Stimulated activated CD4-positive, alpha-beta T cell treated with anti-CD3 and anti-CD28 coated beads, Interleukin-15, amount 100 ng/mL, for 1 hour (primary cell): Measurements from ENCODE around the gene SLC12A4.
"Not testable (repeated sequence)": the region's sequence is repeated elsewhere in the genome, so short reads cannot be mapped to it uniquely, and the experiment has no call there.

Experiments used
- DNase-seq, 2 donors: peaks; one replicate each; pipeline ENCODE4 v3.0.0-alpha.2; 2020; ENCODE audit warnings: low read depth in 1 of 2, low spot score in 1 of 2

The SLC12A4 gene

DNA sequence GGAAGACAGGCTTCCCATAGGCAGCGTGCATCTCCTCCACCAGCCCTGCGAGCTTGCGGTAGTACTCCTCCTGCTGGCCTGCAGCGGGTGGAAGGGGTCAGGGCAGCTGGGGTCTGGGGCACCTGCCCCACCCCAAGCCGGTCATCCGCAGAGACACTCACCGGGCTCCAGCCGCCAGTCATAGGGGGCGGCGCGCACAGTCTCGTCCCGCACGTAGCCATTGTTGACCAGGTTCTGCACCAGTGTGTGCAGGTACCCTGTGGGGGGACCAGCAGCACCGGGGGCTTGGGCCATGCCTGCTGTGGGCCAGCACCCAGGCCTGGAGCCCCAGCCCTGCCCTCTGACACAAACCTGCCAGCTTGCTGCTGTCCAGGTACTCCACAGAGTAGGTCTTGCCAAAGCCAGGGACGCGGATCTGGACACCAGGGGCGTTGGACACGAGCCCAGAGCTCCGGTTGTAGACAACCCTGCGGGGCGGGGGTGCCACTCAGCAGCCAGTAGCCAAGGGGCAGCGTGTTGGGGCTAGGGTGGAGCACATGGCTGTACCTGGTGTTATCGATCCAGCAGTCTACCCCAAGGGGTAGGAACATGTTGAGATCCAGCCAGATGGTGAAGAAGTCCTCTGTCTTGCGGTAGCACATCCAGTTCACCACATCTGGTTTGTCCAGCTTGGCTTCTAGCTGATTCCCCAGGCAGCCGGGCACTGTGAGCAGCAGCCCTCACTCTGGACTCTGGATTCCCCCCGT is 25.8 kb downstream of the SLC12A4 start:
- DNase-seq: no peak

GRCh38 chr16:67942200-67942509 is 26.3 kb downstream of the SLC12A4 start:
- no peak for DNase-seq

DNA sequence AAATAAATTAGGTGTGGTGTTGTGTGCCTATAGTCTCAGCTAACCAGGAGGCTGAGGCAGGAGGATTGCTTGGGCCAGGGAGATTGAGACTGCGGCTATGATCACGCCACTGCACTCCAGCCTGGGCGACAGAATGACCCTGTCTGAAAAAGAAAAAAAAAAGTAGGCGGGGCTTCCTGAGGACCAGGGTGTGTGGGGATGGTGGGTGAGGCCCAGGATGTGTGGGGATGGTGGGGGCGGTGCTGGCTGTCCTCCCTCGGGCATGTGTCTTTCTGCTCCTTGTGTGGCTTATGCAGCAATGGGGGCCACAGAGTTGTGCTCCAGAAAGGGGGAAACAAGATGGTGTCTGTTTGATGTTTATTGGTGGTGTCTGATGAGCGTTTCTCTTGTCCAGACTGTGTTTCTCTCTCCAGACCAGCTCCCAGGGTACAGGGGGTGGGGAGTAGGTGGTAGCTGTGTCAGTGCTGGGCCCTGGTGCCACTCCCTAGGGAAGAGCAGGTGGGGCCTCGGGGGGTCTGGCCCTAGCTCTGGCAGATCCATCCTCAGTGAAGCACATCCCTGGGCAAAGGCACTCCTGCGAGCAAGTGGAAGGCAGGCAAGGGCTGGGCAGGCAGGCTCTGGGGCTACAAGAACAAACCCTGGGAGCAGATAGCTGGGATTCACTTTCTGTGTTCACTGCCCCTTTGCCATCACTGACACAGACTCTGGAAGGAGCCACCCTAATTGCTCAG is 26.8 kb downstream of the SLC12A4 start:
- no peak for DNase-seq

GRCh38 chr16:67940446-67941089 is 27.9 kb downstream of the SLC12A4 start:
- DNase-seq: no peak

- peak in 1 of 2 donors; percentile 44 for DNase-seq
Observed at GRCh38 chr16:67939507-67940445, 28.7 kb downstream of the SLC12A4 start.

DNA sequence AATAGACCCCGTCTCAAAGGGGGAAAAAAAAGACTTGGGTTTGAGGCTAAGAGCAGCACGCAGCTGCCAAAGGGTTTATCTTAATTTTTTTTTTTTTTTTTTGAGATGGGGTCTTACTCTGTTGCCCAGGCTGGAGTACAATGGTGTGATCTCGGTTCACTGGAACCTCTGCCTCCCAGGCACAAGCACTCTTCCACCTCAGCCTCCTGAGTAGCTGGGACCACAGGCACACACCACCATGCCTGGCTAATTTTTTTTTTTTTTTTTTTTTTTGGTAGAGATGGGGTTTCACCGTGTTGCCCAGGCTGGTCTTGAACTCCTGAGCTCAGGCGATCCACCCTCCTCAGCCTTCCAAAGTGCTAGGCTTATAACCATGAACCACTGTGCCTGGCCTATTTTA is 30.7 kb downstream of the SLC12A4 start:
- DNase-seq: not testable (repeated sequence)

- no peak for DNase-seq
Observed at GRCh38 chr16:67936880-67937605, 31.4 kb downstream of the SLC12A4 start.

DNA sequence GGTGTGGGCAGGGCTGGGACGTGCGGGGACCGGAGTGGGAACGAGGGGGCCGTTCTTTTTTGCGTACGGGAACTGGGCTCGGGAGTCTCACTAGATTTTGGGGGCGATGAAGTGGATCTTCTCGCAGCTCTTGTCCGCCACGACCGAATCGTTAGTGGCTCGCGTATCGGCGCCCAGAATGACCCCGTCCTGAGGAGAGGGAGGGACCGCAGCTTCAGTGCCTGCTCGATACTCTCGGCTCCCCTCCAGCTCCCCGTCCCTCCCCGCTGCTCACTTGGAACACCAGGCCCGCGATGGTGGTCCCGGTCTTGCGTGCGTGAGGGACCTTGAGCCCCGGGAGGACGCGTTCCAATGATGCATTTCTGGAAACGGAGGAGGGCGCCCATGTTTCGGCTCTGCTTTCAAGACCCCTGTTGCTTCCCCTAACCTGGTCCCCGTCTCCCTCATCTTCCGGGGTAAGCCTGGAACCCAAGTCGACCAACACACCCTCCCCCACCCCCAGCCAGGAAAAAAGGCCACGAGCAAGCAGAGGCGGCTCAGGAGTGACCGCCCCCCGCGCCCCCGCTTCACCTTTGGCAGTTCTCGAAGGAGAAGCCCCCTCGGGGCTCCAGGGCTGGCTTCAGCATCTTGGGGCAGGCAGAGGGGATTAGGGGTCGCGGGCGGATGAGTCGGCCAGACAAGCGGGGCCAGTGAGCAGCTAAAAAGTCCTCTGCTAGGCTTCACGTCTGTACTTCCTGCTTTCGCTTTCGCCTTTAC is 32.1 kb downstream of the SLC12A4 start, which contains the start of gene PSMB10:
PSMB10 (minus strand) TSS at position 727 of the 756 bp plus-strand sequence; CDS start at position 626, 101 bp downstream.
- peak; percentile 45 to 48 for DNase-seq

DNA sequence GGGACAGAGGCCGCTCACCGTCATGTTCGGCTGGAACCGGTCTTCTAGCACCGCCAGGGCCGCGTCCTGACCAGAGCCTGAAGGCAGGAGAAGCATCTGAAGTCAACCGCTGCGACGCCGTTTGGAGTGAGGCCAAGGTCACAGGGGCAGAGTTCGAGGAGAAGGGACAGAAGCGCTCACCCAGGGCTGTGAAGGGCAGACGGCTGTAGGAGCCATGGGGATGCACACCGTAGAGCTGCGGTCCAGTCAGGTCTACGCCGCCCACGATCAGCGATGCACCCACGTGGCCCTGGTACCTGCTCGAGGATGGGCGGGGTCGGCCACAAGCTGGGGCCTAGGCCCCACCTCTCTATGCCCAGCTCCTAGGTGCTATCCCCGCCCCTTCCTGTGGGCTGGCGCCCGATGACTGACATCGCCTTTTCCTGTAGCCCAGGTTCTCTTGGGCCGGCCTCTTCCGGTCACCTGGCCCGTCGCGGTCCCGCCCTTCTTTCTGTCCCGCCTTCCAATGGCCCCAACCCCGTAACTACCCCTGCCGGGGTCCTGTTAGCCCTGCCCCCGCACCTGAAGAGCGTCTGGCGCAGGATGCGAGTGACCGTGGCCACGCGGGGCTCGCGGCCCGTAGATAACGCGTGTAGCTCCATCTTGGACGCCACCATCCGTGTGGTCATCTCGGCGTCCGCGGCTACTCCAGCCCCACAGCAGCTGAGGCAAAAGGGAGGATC is 32.9 kb downstream of the SLC12A4 start:
- DNase-seq: peak; percentile 85 to 86

GRCh38 chr16:67935101-67935401 is 33.4 kb downstream of the SLC12A4 start:
- no peak for DNase-seq

DNA sequence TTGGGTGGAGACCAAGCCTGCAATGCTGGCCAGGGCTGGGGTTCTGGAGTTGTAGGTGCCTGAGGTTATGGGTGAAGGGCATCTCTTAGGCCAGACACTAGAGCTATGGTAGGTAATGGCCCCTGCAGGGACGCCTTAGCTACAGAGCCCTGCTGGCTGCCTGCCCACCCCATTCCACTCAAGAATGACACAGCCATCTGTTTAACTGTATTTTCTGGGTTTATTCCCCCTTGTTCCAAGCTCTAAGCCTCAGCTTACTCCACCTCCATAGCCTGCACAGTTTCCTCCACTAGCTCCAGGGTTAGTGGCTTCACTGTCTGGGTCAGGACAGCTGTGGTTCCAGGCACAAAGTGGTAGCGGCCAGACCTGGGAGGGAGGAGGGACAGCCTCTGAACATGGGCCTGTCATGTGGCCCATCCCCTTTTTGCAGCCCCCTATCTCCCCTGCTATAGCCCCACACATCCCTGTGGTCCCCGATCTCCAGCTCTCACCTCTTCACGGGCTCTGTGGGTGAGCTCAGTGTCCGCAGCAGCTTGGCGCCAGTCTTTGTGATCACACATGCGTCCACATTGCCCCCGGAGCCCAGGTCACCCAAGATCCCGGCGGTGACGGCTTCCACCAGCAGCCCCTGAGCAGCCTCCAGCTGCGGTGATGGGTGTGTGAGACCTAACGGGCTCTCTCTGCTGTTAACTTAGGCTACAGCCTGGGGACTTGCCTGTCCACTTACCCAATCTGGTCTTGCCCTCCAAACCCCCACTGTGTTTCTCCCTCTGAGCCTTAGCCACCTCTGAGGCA is 33.9 kb downstream of the SLC12A4 start:
- no peak for DNase-seq

- no peak for DNase-seq
Observed at GRCh38 chr16:67933805-67934204, 34.6 kb downstream of the SLC12A4 start.

DNA sequence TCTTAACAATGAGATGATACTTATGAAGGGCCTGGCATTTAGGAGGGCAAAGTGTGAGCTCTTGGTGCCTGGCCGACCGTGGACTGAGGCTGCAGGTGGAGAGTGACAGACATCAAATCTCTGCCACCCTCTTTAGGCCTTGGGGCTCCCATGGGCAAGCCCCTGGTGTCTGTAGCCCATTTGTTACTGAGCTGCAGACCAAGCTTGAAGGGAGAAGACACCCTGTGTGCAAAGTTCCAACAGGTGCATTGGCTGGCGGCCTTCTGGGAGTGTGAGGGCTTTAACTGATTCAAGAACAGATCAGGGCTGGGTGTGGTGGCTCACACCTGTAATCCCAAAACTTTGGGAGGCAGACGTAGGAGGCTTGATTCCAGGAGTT is 36.0 kb downstream of the SLC12A4 start:
- no peak for DNase-seq

- DNase-seq: no peak
Observed at GRCh38 chr16:67931712-67932461, 36.5 kb downstream of the SLC12A4 start, which contains the start of gene CTRL. Gene CTRL (minus strand): TSS chr16:67931862. CDS start chr16:67931852, 10 bp downstream.

DNA sequence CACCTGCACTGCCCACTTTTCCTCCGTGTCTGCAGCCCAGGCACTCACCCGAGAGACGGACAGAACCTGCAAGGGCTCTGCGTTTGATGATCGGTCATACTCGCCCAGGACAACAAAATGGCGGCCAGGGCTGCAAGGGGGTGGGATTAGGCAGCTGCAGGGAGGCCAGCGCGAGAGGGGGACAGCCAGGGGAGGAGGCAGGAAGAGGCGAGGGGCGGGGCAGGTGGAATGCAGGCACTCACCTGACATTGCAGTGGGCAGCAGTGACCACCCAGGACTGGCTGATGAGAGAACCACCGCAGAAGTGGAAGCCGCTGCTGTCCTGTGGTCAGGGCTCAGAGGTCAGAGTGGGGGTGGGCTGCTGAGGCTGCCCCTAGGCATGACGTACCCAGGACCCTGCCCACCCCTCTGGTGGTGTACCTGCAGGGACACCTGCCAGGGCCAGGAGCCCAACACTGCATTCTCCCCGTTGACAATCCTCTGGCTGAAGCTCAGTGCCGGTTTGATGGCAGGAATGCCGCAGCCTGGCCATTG is 37.7 kb downstream of the SLC12A4 start:
- no peak for DNase-seq

DNA sequence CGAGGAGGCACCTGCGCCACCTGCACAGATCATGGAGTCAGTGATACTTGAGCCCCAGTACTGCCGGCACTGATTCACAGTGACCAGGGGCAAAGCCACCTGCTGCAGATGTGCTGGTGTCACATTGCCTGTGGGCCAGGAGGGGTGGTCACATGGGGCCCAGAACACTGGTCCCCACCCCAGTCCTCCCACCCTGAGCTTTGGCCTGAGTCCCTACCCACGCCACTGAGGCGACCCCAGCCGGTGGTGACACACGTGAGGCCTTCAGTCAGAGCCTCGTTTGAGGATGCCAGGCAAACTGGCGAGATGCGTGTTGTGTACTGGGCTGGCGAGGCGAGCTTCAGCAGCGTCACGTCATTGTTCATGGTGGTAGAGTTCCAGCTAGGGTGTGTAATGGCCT is 38.2 kb downstream of the SLC12A4 start:
- no peak for DNase-seq
